PC-3 (cell line): ENCODE results near the gene GNA15. TPM values are rescaled to one million over a fixed set of nuclear protein-coding genes. Genes with fewer than 3 reads are reported as not detected.

Experiments used
- ATAC-seq: fragments of 200-7000 bp; cut with Tn5 transposase; 2 replicates; pipeline ENCODE4 v1.9.1; 2020; ENCODE audit warnings: mild to moderate bottlenecking, moderate library complexity
- BruUV-seq: library from RNA; stranded (reverse); fragments of 400-500 nt; replicated peaks from 2 replicates; lab custom pipeline; 2021; lab: Mats Ljungman, UMichigan
- CTCF ChIA-PET: fragments of 300-600 bp; sonication (Branson Sonifier 250); formaldehyde crosslinking; loops from one replicate; lab custom pipeline; 2022; ENCODE audit warnings: antibody characterized with exemption; lab: Charles Lee
- POLR2A ChIA-PET: fragments of 300-600 bp; sonication (Branson Sonifier 250); formaldehyde crosslinking; loops from one replicate; lab custom pipeline; 2022; ENCODE audit warnings: antibody characterized with exemption; ENCODE audit not compliant: unreplicated experiment; lab: Charles Lee
- DNase-seq: peaks from one replicate; pipeline ENCODE4 v3.0.0-alpha.2; 2015
- H2AFZ ChIP-seq: fragments of 300-600 bp; sonication (generic); 2 replicates; pipeline ENCODE4 v1.6.0; 2016; ENCODE audit warnings: antibody characterized with exemption, low read length
- H3F3A ChIP-seq: fragments of 300-600 bp; sonication (generic); one replicate; pipeline ENCODE4 v1.6.0; 2017; ENCODE audit warnings: antibody characterized with exemption, low read length, control low read depth, mild to moderate bottlenecking; ENCODE audit not compliant: unreplicated experiment
- H3K27ac ChIP-seq: fragments of 300-600 bp; sonication (generic); 2 replicates; pipeline ENCODE4 v1.5.1; 2016; ENCODE audit warnings: mild to moderate bottlenecking, low read length
- H3K27me3 ChIP-seq: fragments of 300-600 bp; sonication (generic); 2 replicates; pipeline ENCODE4 v1.6.1; 2016; ENCODE audit warnings: low read length, mixed read lengths
- H3K36me3 ChIP-seq: fragments of 300-600 bp; sonication (generic); 2 replicates; pipeline ENCODE4 v1.6.1; 2016; ENCODE audit warnings: low read depth, mixed run types, low read length, mixed read lengths
- H3K4me1 ChIP-seq: fragments of 300-600 bp; sonication (generic); 2 replicates; pipeline ENCODE4 v1.5.1; 2016; ENCODE audit warnings: low read length; ENCODE audit not compliant: insufficient read depth
- H3K4me2 ChIP-seq: fragments of 300-600 bp; sonication (generic); 2 replicates; pipeline ENCODE4 v1.6.0; 2016; ENCODE audit warnings: low read length
- H3K4me3 ChIP-seq: fragments of 300-600 bp; sonication (generic); 2 replicates; pipeline ENCODE4 v1.5.1; 2016; ENCODE audit warnings: mild to moderate bottlenecking, low read length, mixed read lengths
- H3K79me2 ChIP-seq: fragments of 300-600 bp; sonication (generic); 2 replicates; pipeline ENCODE4 v1.6.1; 2017; ENCODE audit warnings: low read length, mixed read lengths
- H3K9ac ChIP-seq: fragments of 300-600 bp; sonication (generic); 2 replicates; pipeline ENCODE4 v1.6.0; 2016; ENCODE audit warnings: mild to moderate bottlenecking, low read length
- H3K9me2 ChIP-seq: fragments of 300-600 bp; sonication (generic); replicated peaks from 2 replicates; pipeline ENCODE4 v1.6.1; 2016; ENCODE audit warnings: mixed run types, low read length, mixed read lengths
- H3K9me3 ChIP-seq: fragments of 300-600 bp; sonication (generic); 2 replicates; pipeline ENCODE4 v1.6.1; 2016; ENCODE audit warnings: low read length, mixed read lengths
- H4K20me1 ChIP-seq: fragments of 300-600 bp; sonication (generic); 2 replicates; pipeline ENCODE4 v1.6.1; 2016; ENCODE audit warnings: low read length, mixed read lengths
- EZH2 ChIP-seq: fragments of 300-600 bp; sonication (generic); IDR thresholded peaks from one replicate; pipeline ENCODE4 v1.6.1; 2017; ENCODE audit warnings: antibody characterized with exemption, mild to moderate bottlenecking, low read length; ENCODE audit not compliant: unreplicated experiment
- EZH2phosphoT487 ChIP-seq: fragments of 300-600 bp; sonication (generic); IDR thresholded peaks from 2 replicates; pipeline ENCODE4 v1.6.1; 2018; ENCODE audit warnings: mild to moderate bottlenecking, antibody characterized with exemption, low read length, borderline replicate concordance
- intact Hi-C: fragments of 100-400 bp; cut with micrococcal nuclease; formaldehyde crosslinking; loops from 2 replicates; pipeline ENCODE4 v1.9.0; 2023
- total RNA-seq: library from RNA; depleted of rRNA; stranded (reverse); fragments of >200 nt; gene quantifications from 2 replicates; pipeline ENCODE4 v1.2.3, GENCODE V29; 2014
- TF ChIP-seq, protein P1 (sequence below): fragments of 300-600 bp; sonication (generic); conservative IDR thresholded peaks from 2 replicates; pipeline ENCODE4 v1.5.1; 2017; ENCODE audit warnings: antibody characterized with exemption, low read depth, mild to moderate bottlenecking, low read length

The GNA15 gene
- total RNA-seq, 1 experiment from 2014 or later: not detected

GRCh38 chr19:3150739-3151329 lies 15.0 kb downstream of the GNA15 start:
- intact Hi-C loops: no loop called here
- Histone ChIP-seq H3K27ac (no peak overlapping the region), H4K20me1 (no peaks in the 10 kb centered on the region), H3K9me2 (no peaks in the 10 kb centered on the region), H3K4me1 (peaks cover 12% of the 10 kb centered on the region), H3K9me3 (no peaks in the 10 kb centered on the region), H3K36me3 (no peaks in the 10 kb centered on the region), H3K79me2 (no peaks in the 10 kb centered on the region), H3K27me3 (no peaks in the 10 kb centered on the region), H3F3A (no peaks in the 10 kb centered on the region), H3K9ac (no peak overlapping the region), H3K4me3 (no peak overlapping the region), H3K4me2 (no peak overlapping the region), H2AFZ (no peak overlapping the region)
- no TSS peak for BruUV-seq
- TF ChIP-seq, protein P1, sequence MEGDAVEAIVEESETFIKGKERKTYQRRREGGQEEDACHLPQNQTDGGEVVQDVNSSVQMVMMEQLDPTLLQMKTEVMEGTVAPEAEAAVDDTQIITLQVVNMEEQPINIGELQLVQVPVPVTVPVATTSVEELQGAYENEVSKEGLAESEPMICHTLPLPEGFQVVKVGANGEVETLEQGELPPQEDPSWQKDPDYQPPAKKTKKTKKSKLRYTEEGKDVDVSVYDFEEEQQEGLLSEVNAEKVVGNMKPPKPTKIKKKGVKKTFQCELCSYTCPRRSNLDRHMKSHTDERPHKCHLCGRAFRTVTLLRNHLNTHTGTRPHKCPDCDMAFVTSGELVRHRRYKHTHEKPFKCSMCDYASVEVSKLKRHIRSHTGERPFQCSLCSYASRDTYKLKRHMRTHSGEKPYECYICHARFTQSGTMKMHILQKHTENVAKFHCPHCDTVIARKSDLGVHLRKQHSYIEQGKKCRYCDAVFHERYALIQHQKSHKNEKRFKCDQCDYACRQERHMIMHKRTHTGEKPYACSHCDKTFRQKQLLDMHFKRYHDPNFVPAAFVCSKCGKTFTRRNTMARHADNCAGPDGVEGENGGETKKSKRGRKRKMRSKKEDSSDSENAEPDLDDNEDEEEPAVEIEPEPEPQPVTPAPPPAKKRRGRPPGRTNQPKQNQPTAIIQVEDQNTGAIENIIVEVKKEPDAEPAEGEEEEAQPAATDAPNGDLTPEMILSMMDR: no peak
- no peak for TF ChIP-seq EZH2
- TF ChIP-seq EZH2phosphoT487: no peak
- DNase-seq: no peak
- CTCF ChIA-PET: no interaction called here
- ATAC-seq: no peak
- POLR2A ChIA-PET: no interaction called here

DNA sequence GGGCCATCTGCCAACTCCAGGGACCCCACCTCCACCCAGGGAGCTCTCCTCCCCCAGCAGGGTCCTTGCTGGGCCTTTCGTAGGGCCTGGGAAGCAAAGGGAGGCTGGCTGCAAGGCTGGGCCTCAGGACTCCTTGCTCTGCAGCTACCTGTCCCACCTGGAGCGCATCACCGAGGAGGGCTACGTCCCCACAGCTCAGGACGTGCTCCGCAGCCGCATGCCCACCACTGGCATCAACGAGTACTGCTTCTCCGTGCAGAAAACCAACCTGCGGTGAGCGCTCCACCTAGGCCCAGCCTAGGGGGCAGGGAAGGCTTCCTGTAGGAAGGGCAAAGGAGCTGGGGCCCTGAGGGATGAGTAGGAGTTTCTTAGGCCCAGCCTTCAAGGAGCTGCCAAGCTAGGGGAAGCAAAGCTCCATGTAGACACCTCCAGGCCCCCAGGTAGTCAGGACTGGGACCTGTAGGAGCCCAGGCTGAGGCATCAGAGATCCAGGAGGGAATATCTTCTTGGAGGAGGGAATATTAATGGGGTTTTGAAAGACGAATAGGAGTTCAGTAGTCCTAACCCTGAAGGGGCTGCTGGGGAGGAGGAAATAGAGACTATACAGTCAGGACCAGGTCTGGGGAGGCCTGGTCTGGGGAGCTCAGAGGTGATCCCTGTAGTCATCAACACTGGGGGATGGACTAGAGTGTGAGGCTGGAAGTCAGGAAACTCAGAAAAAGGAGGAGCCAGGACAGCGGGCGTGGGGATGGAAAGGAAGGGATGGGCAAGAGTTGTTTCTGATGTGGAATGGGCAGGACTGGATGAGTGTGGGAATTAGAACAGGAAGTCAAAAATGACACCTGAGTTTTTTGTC lies 16.0 kb downstream of the GNA15 start:
- POLR2A ChIA-PET: no interaction called here
- no peak for DNase-seq
- no peak overlapping the region for H3K27ac ChIP-seq

More for the DNA sequence above, 16.0 kb downstream of the GNA15 start:
- Histone ChIP-seq H3K9ac (no peak overlapping the region), H4K20me1 (no peaks in the 10 kb centered on the region), H3K27me3 (no peaks in the 10 kb centered on the region), H3K4me1 (peaks cover 12% of the 10 kb centered on the region), H3K4me2 (no peak overlapping the region), H2AFZ (no peak overlapping the region), H3K36me3 (no peaks in the 10 kb centered on the region), H3K9me2 (no peaks in the 10 kb centered on the region), H3K9me3 (no peaks in the 10 kb centered on the region), H3K79me2 (no peaks in the 10 kb centered on the region), H3F3A (no peaks in the 10 kb centered on the region), H3K4me3 (no peak overlapping the region)
- intact Hi-C loops: no loop called here
- CTCF ChIA-PET: no interaction called here
- no TSS peak for BruUV-seq
- TF ChIP-seq EZH2 (no peak), EZH2phosphoT487 (no peak)
- TF ChIP-seq, protein P1: no peak
- ATAC-seq: no peak
